Activated CD8-positive, alpha-beta T cell treated with anti-CD3 and anti-CD28 coated beads, Interleukin-2, amount 10 ng/mL, durations not matched to agents 7 days and 5 days (primary cell): ENCODE data around the gene MXRA7. TPM values are rescaled to one million over a fixed set of nuclear protein-coding genes. Genes with fewer than 3 reads are reported as not detected.
"Not testable (repeated sequence)": the region's sequence is repeated elsewhere in the genome, so short reads cannot be mapped to it uniquely, and the experiment has no call there.

ENCODE experiments used
- ATAC-seq: fragments of 150-1000 bp; cut with Tn5 transposase; one replicate; pipeline ENCODE4 v1.10.0; 2021; ENCODE audit warnings: moderate library complexity
- CTCF ChIA-PET: fragments of 350-600 bp; sonication (Branson Sonifier 250); formaldehyde crosslinking; loops from one replicate; lab custom pipeline; 2021; ENCODE audit warnings: antibody characterized with exemption; lab: Charles Lee
- POLR2A ChIA-PET: fragments of 350-600 bp; sonication (Branson Sonifier 250); formaldehyde crosslinking; loops from one replicate; lab custom pipeline; 2021; ENCODE audit warnings: antibody characterized with exemption; lab: Charles Lee
- DNase-seq: peaks from one replicate; pipeline ENCODE4 v3.0.0-alpha.2; 2020
- H3K27ac Mint-ChIP-seq: one replicate; pipeline ENCODE4 v1.8.0; 2021; ENCODE audit warnings: mild to moderate bottlenecking, mixed read lengths
- H3K27me3 Mint-ChIP-seq: one replicate; pipeline ENCODE4 v1.8.0; 2021; ENCODE audit warnings: low read depth, mixed read lengths
- H3K36me3 Mint-ChIP-seq: one replicate; pipeline ENCODE4 v1.8.0; 2021; ENCODE audit warnings: low read depth, mixed read lengths
- H3K4me1 Mint-ChIP-seq: one replicate; pipeline ENCODE4 v1.8.0; 2021; ENCODE audit warnings: low read depth, mixed read lengths
- H3K4me3 Mint-ChIP-seq: one replicate; pipeline ENCODE4 v1.8.0; 2021; ENCODE audit warnings: mild to moderate bottlenecking, mixed read lengths
- H3K9me3 Mint-ChIP-seq: one replicate; pipeline ENCODE4 v1.8.0; 2022; ENCODE audit warnings: mixed read lengths; ENCODE audit not compliant: insufficient read depth
- total RNA-seq, 2 experiments: library from RNA; stranded (reverse); gene quantifications; one replicate each; pipeline ENCODE4 v1.2.3, GENCODE V29; 2021

Gene MXRA7
- total RNA-seq, 2 experiments from 2014 or later, result 12.4 to 13.3 TPM

GRCh38 chr17:76725580-76726230 is 14.9 kb upstream of the MXRA7 start:
- Mint-ChIP-seq H3K36me3 (peaks cover 69% of the 10 kb centered on the region), H3K27ac (peak overlapping the region; percentile 96), H3K27me3 (no peaks in the 10 kb centered on the region), H3K4me3 (peak overlapping the region; percentile 97), H3K4me1 (peaks cover 69% of the 10 kb centered on the region), H3K9me3 (no peaks in the 10 kb centered on the region)
- peak; percentile 84 for DNase-seq
- ChIA-PET CTCF (interaction anchor here (1.0 to 8.3 kb wide), 3 partner anchors 11 to 44 kb away, joined by 3 to 126 read pairs (median 19); partner anchors contain the start of genes MFSD11 and SRSF2), POLR2A (interaction anchor here (0.9 to 9.5 kb wide), 5 partner anchors 10 to 164 kb away, joined by 3 to 160 read pairs (median 3); partner anchors contain the start of genes MFSD11 and SRSF2)
- peak; percentile 28 for ATAC-seq

GRCh38 chr17:76723812-76724211 is 13.0 kb upstream of the MXRA7 start:
- no peak for DNase-seq
- Mint-ChIP-seq H3K27me3 (no peaks in the 10 kb centered on the region), H3K4me1 (peaks cover 61% of the 10 kb centered on the region), H3K36me3 (peaks cover 70% of the 10 kb centered on the region), H3K27ac (no peak overlapping the region), H3K4me3 (no peak overlapping the region), H3K9me3 (no peaks in the 10 kb centered on the region)
- POLR2A ChIA-PET, result interaction anchor here (9.5 kb wide), 1 partner anchor 12 kb away, joined by 160 read pairs; the partner anchor contains the start of genes MFSD11 and SRSF2
- CTCF ChIA-PET, result interaction anchor here (0.8 to 8.3 kb wide), 2 partner anchors 9 to 43 kb away, joined by 4 to 126 read pairs; no protein-coding TSS in a partner anchor
- ATAC-seq, result no peak

- not testable (repeated sequence) for H3K9me3 Mint-ChIP-seq, H3K27ac Mint-ChIP-seq, ATAC-seq, H3K4me3 Mint-ChIP-seq, H3K27me3 Mint-ChIP-seq, DNase-seq
- ChIA-PET POLR2A (interaction anchor here (1.3 to 9.5 kb wide), 2 partner anchors 10 to 13 kb away, joined by 3 to 160 read pairs; partner anchors contain the start of genes MFSD11 and SRSF2), CTCF (interaction anchor here (1.4 to 8.3 kb wide), 2 partner anchors 9 to 42 kb away, joined by 3 to 126 read pairs; no protein-coding TSS in a partner anchor)
- peaks cover 57% of the 10 kb centered on the region for H3K4me1 Mint-ChIP-seq
- H3K36me3 Mint-ChIP-seq, result peaks cover 78% of the 10 kb centered on the region
Observed at GRCh38 chr17:76722977-76723376, 12.2 kb upstream of the MXRA7 start.

GRCh38 chr17:76722279-76722678 is 11.5 kb upstream of the MXRA7 start:
- no peak for ATAC-seq
- no peak overlapping the region for H3K4me3 Mint-ChIP-seq
- no peak for DNase-seq
- no peak overlapping the region for H3K27ac Mint-ChIP-seq
- H3K4me1 Mint-ChIP-seq, result peaks cover 56% of the 10 kb centered on the region
- no peaks in the 10 kb centered on the region for H3K27me3 Mint-ChIP-seq
- ChIA-PET POLR2A (interaction anchor here (0.6 to 9.5 kb wide), 3 partner anchors 9 to 50 kb away, joined by 3 to 160 read pairs (median 3); partner anchors contain the start of genes MFSD11 and SRSF2), CTCF (interaction anchor here (1.4 to 8.3 kb wide), 2 partner anchors 8 to 41 kb away, joined by 3 to 126 read pairs; no protein-coding TSS in a partner anchor)
- H3K36me3 Mint-ChIP-seq, result peaks cover 75% of the 10 kb centered on the region
- H3K9me3 Mint-ChIP-seq, result no peaks in the 10 kb centered on the region

GRCh38 chr17:76721463-76721862 is 10.7 kb upstream of the MXRA7 start:
- Mint-ChIP-seq H3K4me1 (peaks cover 63% of the 10 kb centered on the region), H3K27me3 (no peaks in the 10 kb centered on the region), H3K27ac (no peak overlapping the region), H3K9me3 (no peaks in the 10 kb centered on the region), H3K4me3 (no peak overlapping the region), H3K36me3 (peaks cover 80% of the 10 kb centered on the region)
- DNase-seq, result no peak
- ChIA-PET POLR2A (interaction anchor here (9.5 kb wide), 1 partner anchor 15 kb away, joined by 160 read pairs; the partner anchor contains the start of genes MFSD11 and SRSF2), CTCF (interaction anchor here (1.4 kb wide), 1 partner anchor 40 kb away, joined by 3 read pairs; no protein-coding TSS in a partner anchor)
- ATAC-seq, result no peak

GRCh38 chr17:76720941-76721340 is 10.2 kb upstream of the MXRA7 start:
- no peak overlapping the region for H3K27ac Mint-ChIP-seq
- H3K4me3 Mint-ChIP-seq, result no peak overlapping the region
- H3K9me3 Mint-ChIP-seq, result no peaks in the 10 kb centered on the region
- H3K36me3 Mint-ChIP-seq, result peaks cover 82% of the 10 kb centered on the region
- H3K4me1 Mint-ChIP-seq, result peaks cover 68% of the 10 kb centered on the region
- ATAC-seq (no peak), DNase-seq (no peak)
- ChIA-PET CTCF (no interaction called here), POLR2A (interaction anchor here (9.5 kb wide), 1 partner anchor 15 kb away, joined by 160 read pairs; the partner anchor contains the start of genes MFSD11 and SRSF2)
- no peaks in the 10 kb centered on the region for H3K27me3 Mint-ChIP-seq

GRCh38 chr17:76720211-76720610 is 9.4 kb upstream of the MXRA7 start:
- H3K4me1 Mint-ChIP-seq, result peaks cover 71% of the 10 kb centered on the region
- ChIA-PET POLR2A (no interaction called here), CTCF (no interaction called here)
- no peak overlapping the region for H3K4me3 Mint-ChIP-seq
- ATAC-seq (no peak), DNase-seq (no peak)
- H3K36me3 Mint-ChIP-seq, result peaks cover 83% of the 10 kb centered on the region
- H3K27ac Mint-ChIP-seq, result no peak overlapping the region
- no peaks in the 10 kb centered on the region for H3K27me3 Mint-ChIP-seq
- no peaks in the 10 kb centered on the region for H3K9me3 Mint-ChIP-seq

- H3K27me3 Mint-ChIP-seq, result no peaks in the 10 kb centered on the region
- no peak overlapping the region for H3K4me3 Mint-ChIP-seq
- peaks cover 72% of the 10 kb centered on the region for H3K4me1 Mint-ChIP-seq
- DNase-seq, result no peak
- ATAC-seq, result no peak
- ChIA-PET CTCF (no interaction called here), POLR2A (interaction anchor here (0.6 to 6.1 kb wide), 3 partner anchors 8 to 18 kb away, joined by 3 to 66 read pairs (median 18); partner anchors contain the start of genes JMJD6, METTL23, MFSD11 and SRSF2)
- peaks cover 81% of the 10 kb centered on the region for H3K36me3 Mint-ChIP-seq
- H3K27ac Mint-ChIP-seq, result no peak overlapping the region
- H3K9me3 Mint-ChIP-seq, result no peaks in the 10 kb centered on the region
Observed at GRCh38 chr17:76718516-76718915, 7.8 kb upstream of the MXRA7 start.

GRCh38 chr17:76716839-76717215 is 6.1 kb upstream of the MXRA7 start:
- POLR2A ChIA-PET, result interaction anchor here (0.9 to 6.1 kb wide), 6 partner anchors 10 to 371 kb away, joined by 3 to 66 read pairs (median 6); partner anchors contain the start of genes JMJD6, METTL23, MFSD11 and SRSF2
- CTCF ChIA-PET, result interaction anchor here (0.8 to 7.1 kb wide), 10 partner anchors 9 to 218 kb away, joined by 3 to 126 read pairs (median 4); partner anchors contain the start of genes JMJD6, METTL23, MFSD11 and SRSF2
- no peaks in the 10 kb centered on the region for H3K27me3 Mint-ChIP-seq
- H3K36me3 Mint-ChIP-seq, result peaks cover 74% of the 10 kb centered on the region
- ATAC-seq (no peak), DNase-seq (no peak)
- H3K4me3 Mint-ChIP-seq, result no peak overlapping the region
- peaks cover 68% of the 10 kb centered on the region for H3K4me1 Mint-ChIP-seq
- no peaks in the 10 kb centered on the region for H3K9me3 Mint-ChIP-seq
- peak overlapping the region; percentile 91 for H3K27ac Mint-ChIP-seq

- ChIA-PET POLR2A (interaction anchor here (1.1 to 6.1 kb wide), 5 partner anchors 10 to 372 kb away, joined by 3 to 66 read pairs (median 7); partner anchors contain the start of genes JMJD6, METTL23, MFSD11 and SRSF2), CTCF (interaction anchor here (0.8 to 7.1 kb wide), 10 partner anchors 8 to 217 kb away, joined by 3 to 126 read pairs (median 4); partner anchors contain the start of genes JMJD6, METTL23, MFSD11 and SRSF2)
- Mint-ChIP-seq H3K9me3 (no peaks in the 10 kb centered on the region), H3K4me1 (peaks cover 67% of the 10 kb centered on the region), H3K36me3 (peaks cover 69% of the 10 kb centered on the region), H3K27me3 (no peaks in the 10 kb centered on the region), H3K27ac (peak overlapping the region; percentile 91), H3K4me3 (peak overlapping the region; percentile 46)
- DNase-seq (peak; percentile 90), ATAC-seq (peak; percentile 87)
Observed at GRCh38 chr17:76716146-76716838, 5.5 kb upstream of the MXRA7 start.

GRCh38 chr17:76715496-76715830 is 4.7 kb upstream of the MXRA7 start:
- CTCF ChIA-PET, result interaction anchor here (1.0 to 7.1 kb wide), 9 partner anchors 11 to 193 kb away, joined by 3 to 126 read pairs (median 19); partner anchors contain the start of genes JMJD6, METTL23, MFSD11 and SRSF2
- H3K36me3 Mint-ChIP-seq, result peaks cover 61% of the 10 kb centered on the region
- H3K27ac Mint-ChIP-seq, result peak overlapping the region; percentile 91
- POLR2A ChIA-PET, result interaction anchor here (0.5 to 6.1 kb wide), 4 partner anchors 11 to 37 kb away, joined by 3 to 66 read pairs (median 5); partner anchors contain the start of genes JMJD6 and METTL23
- H3K4me1 Mint-ChIP-seq, result peaks cover 63% of the 10 kb centered on the region
- ATAC-seq (no peak), DNase-seq (no peak)
- H3K9me3 Mint-ChIP-seq, result no peaks in the 10 kb centered on the region
- peak overlapping the region; percentile 7 for H3K4me3 Mint-ChIP-seq
- H3K27me3 Mint-ChIP-seq, result no peaks in the 10 kb centered on the region
